NCI-H1105 treated with DMSO at 0.1 percent for 48 hours (cell line): ENCODE results near the gene PCDH9.

Experiments
- DNase-seq: peaks from one replicate; lab custom pipeline; 2025; lab: John Stamatoyannopoulos, UW

The PCDH9 gene

GRCh38 chr13:67229481-67230403 lies at the start of gene PCDH9:
Gene PCDH9 (minus strand): TSS chr13:67230336. CDS start chr13:67228440, 1,896 bp downstream.
- peak; percentile 23 for DNase-seq

GRCh38 chr13:67278235-67278634 lies 48.1 kb upstream of the PCDH9 start:
- no peak for DNase-seq

- no peak for DNase-seq
These were observed 47.4 kb upstream of the PCDH9 start for GRCh38 chr13:67277581-67277980.

GRCh38 chr13:67275351-67275960 lies 45.3 kb upstream of the PCDH9 start:
- no peak for DNase-seq

- DNase-seq = no peak
These were observed 42.9 kb upstream of the PCDH9 start for GRCh38 chr13:67273001-67273400.

- DNase-seq = no peak
These were observed 37.0 kb upstream of the PCDH9 start for GRCh38 chr13:67267136-67267535.

- no peak for DNase-seq
These were observed 29.1 kb upstream of the PCDH9 start for GRCh38 chr13:67259208-67259607.

GRCh38 chr13:67258482-67258881 lies 28.3 kb upstream of the PCDH9 start:
- no peak for DNase-seq

GRCh38 chr13:67238861-67239260 lies 8.7 kb upstream of the PCDH9 start:
- DNase-seq = no peak

- peak; percentile 7 for DNase-seq
These were observed 8.2 kb upstream of the PCDH9 start for GRCh38 chr13:67238277-67238859.

GRCh38 chr13:67235265-67235664 lies 5.1 kb upstream of the PCDH9 start:
- no peak for DNase-seq

GRCh38 chr13:67232384-67232783 lies 2.2 kb upstream of the PCDH9 start:
- DNase-seq = no peak

- no peak for DNase-seq
These were observed 1.3 kb upstream of the PCDH9 start for GRCh38 chr13:67231289-67232000.

GRCh38 chr13:67230404-67231288 lies 510 bp upstream of the PCDH9 start:
- DNase-seq = peak; percentile 91

- no peak for DNase-seq
These were observed 1.2 kb downstream of the PCDH9 start for GRCh38 chr13:67228916-67229315.

- no peak for DNase-seq
These were observed 2.1 kb downstream of the PCDH9 start for GRCh38 chr13:67228031-67228430.

GRCh38 chr13:67227131-67227983 lies 2.8 kb downstream of the PCDH9 start:
- no peak for DNase-seq

- no peak for DNase-seq
These were observed 3.4 kb downstream of the PCDH9 start for GRCh38 chr13:67226696-67227095.

GRCh38 chr13:67225252-67226159 lies 4.6 kb downstream of the PCDH9 start:
- DNase-seq = no peak
